Muscle layer of colon (tissue), 2 donors: Measurements from ENCODE around the gene CDKAL1.

Experiments
- H3K27ac ChIP-seq: one replicate; pipeline ENCODE4 v1.7.0; 2013; ENCODE audit warnings: low read depth, mild to moderate bottlenecking, low read length, moderate library complexity
- H3K27me3 ChIP-seq, 2 donors: one replicate each; pipeline ENCODE4 v1.7.0; 2013; ENCODE audit warnings: low read length in 2 of 2, mild to moderate bottlenecking in 2 of 2; ENCODE audit not compliant: insufficient read depth in 2 of 2, control insufficient read depth in 1 of 2
- H3K36me3 ChIP-seq: one replicate; pipeline ENCODE4 v1.7.0; 2013; ENCODE audit warnings: mild to moderate bottlenecking, low read length; ENCODE audit not compliant: insufficient read depth
- H3K4me1 ChIP-seq: one replicate; pipeline ENCODE4 v1.7.0; 2013; ENCODE audit warnings: mild to moderate bottlenecking, low read length; ENCODE audit not compliant: insufficient read depth
- H3K4me3 ChIP-seq, 2 donors: one replicate each; pipeline ENCODE4 v1.7.0; 2013; ENCODE audit warnings: low read length in 2 of 2, low read depth in 1 of 2, mild to moderate bottlenecking in 1 of 2, moderate library complexity in 1 of 2
- H3K9ac ChIP-seq: one replicate; pipeline ENCODE4 v1.7.0; 2013; ENCODE audit warnings: low read length
- H3K9me3 ChIP-seq: one replicate; pipeline ENCODE4 v1.7.0; 2013; ENCODE audit warnings: mild to moderate bottlenecking, low read length
- donor health status: abdominal sarcoma.
- donor health status: Adenocarcinoma of cecum.

CDKAL1 gene

GRCh38 chr6:21163838-21164180 lies 629.6 kb downstream of the CDKAL1 start:
- H3K27me3 ChIP-seq, result no peaks in the 10 kb centered on the region
- H3K27ac ChIP-seq, result no peak overlapping the region
- H3K4me1 ChIP-seq, result no peaks in the 10 kb centered on the region
- H3K4me3 ChIP-seq, result no peak overlapping the region
- no peak overlapping the region for H3K9ac ChIP-seq
- no peaks in the 10 kb centered on the region for H3K9me3 ChIP-seq
- no peaks in the 10 kb centered on the region for H3K36me3 ChIP-seq

GRCh38 chr6:21164768-21165326 lies 630.6 kb downstream of the CDKAL1 start:
- Histone ChIP-seq H3K4me1 (no peaks in the 10 kb centered on the region), H3K27me3 (no peaks in the 10 kb centered on the region), H3K36me3 (no peaks in the 10 kb centered on the region), H3K27ac (no peak overlapping the region), H3K9me3 (no peaks in the 10 kb centered on the region), H3K4me3 (no peak overlapping the region), H3K9ac (no peak overlapping the region)

- H3K4me1 ChIP-seq, result no peaks in the 10 kb centered on the region
- no peak overlapping the region for H3K9ac ChIP-seq
- no peak overlapping the region for H3K27ac ChIP-seq
- H3K27me3 ChIP-seq, result no peaks in the 10 kb centered on the region
- H3K36me3 ChIP-seq, result no peaks in the 10 kb centered on the region
- no peaks in the 10 kb centered on the region for H3K9me3 ChIP-seq
- no peak overlapping the region for H3K4me3 ChIP-seq
Observed at GRCh38 chr6:21166754-21167153, 632.5 kb downstream of the CDKAL1 start.

GRCh38 chr6:21167790-21168189 lies 633.5 kb downstream of the CDKAL1 start:
- H3K4me1 ChIP-seq, result no peaks in the 10 kb centered on the region
- no peaks in the 10 kb centered on the region for H3K27me3 ChIP-seq
- no peak overlapping the region for H3K4me3 ChIP-seq
- no peaks in the 10 kb centered on the region for H3K36me3 ChIP-seq
- H3K9me3 ChIP-seq, result no peaks in the 10 kb centered on the region
- H3K27ac ChIP-seq, result no peak overlapping the region
- H3K9ac ChIP-seq, result no peak overlapping the region

- no peaks in the 10 kb centered on the region for H3K9me3 ChIP-seq
- no peak overlapping the region for H3K27ac ChIP-seq
- no peak overlapping the region for H3K9ac ChIP-seq
- no peaks in the 10 kb centered on the region for H3K4me1 ChIP-seq
- H3K4me3 ChIP-seq, result no peak overlapping the region
- H3K27me3 ChIP-seq, result no peaks in the 10 kb centered on the region
- H3K36me3 ChIP-seq, result no peaks in the 10 kb centered on the region
Observed at GRCh38 chr6:21171801-21172200, 637.5 kb downstream of the CDKAL1 start.

GRCh38 chr6:21173031-21173430 lies 638.8 kb downstream of the CDKAL1 start:
- Histone ChIP-seq H3K36me3 (no peaks in the 10 kb centered on the region), H3K27ac (no peak overlapping the region), H3K9ac (no peak overlapping the region)

GRCh38 chr6:21173678-21174077 lies 639.4 kb downstream of the CDKAL1 start:
- H3K9ac ChIP-seq, result no peak overlapping the region
- no peaks in the 10 kb centered on the region for H3K36me3 ChIP-seq
- H3K4me1 ChIP-seq, result no peaks in the 10 kb centered on the region
- H3K27ac ChIP-seq, result no peak overlapping the region
- no peaks in the 10 kb centered on the region for H3K27me3 ChIP-seq
- no peak overlapping the region for H3K4me3 ChIP-seq
- H3K9me3 ChIP-seq, result no peaks in the 10 kb centered on the region

More at GRCh38 chr6:21173031-21173430, 638.8 kb downstream of the CDKAL1 start:
- Histone ChIP-seq H3K4me1 (no peaks in the 10 kb centered on the region), H3K27me3 (no peaks in the 10 kb centered on the region), H3K4me3 (no peak overlapping the region), H3K9me3 (no peaks in the 10 kb centered on the region)

GRCh38 chr6:21176197-21176596 lies 641.9 kb downstream of the CDKAL1 start:
- no peaks in the 10 kb centered on the region for H3K36me3 ChIP-seq
- H3K9ac ChIP-seq, result no peak overlapping the region
- no peaks in the 10 kb centered on the region for H3K4me1 ChIP-seq
- no peak overlapping the region for H3K4me3 ChIP-seq
- no peaks in the 10 kb centered on the region for H3K27me3 ChIP-seq
- H3K27ac ChIP-seq, result no peak overlapping the region
- no peaks in the 10 kb centered on the region for H3K9me3 ChIP-seq

GRCh38 chr6:21180155-21180554 lies 645.9 kb downstream of the CDKAL1 start:
- Histone ChIP-seq H3K27ac (no peak overlapping the region), H3K9ac (no peak overlapping the region), H3K4me1 (no peaks in the 10 kb centered on the region), H3K9me3 (no peaks in the 10 kb centered on the region), H3K4me3 (no peak overlapping the region), H3K27me3 (no peaks in the 10 kb centered on the region), H3K36me3 (no peaks in the 10 kb centered on the region)

- Histone ChIP-seq H3K27me3 (no peaks in the 10 kb centered on the region), H3K36me3 (no peaks in the 10 kb centered on the region), H3K9me3 (no peaks in the 10 kb centered on the region), H3K27ac (no peak overlapping the region), H3K9ac (no peak overlapping the region), H3K4me3 (no peak overlapping the region), H3K4me1 (no peaks in the 10 kb centered on the region)
Observed at GRCh38 chr6:21180800-21181337, 646.6 kb downstream of the CDKAL1 start.

GRCh38 chr6:21181866-21182265 lies 647.6 kb downstream of the CDKAL1 start:
- Histone ChIP-seq H3K4me1 (no peaks in the 10 kb centered on the region), H3K9ac (no peak overlapping the region), H3K27me3 (no peaks in the 10 kb centered on the region), H3K36me3 (no peaks in the 10 kb centered on the region), H3K9me3 (no peaks in the 10 kb centered on the region), H3K4me3 (no peak overlapping the region), H3K27ac (no peak overlapping the region)

- Histone ChIP-seq H3K9ac (no peak overlapping the region), H3K27ac (no peak overlapping the region)
Observed at GRCh38 chr6:21182589-21182988, 648.3 kb downstream of the CDKAL1 start.

More at GRCh38 chr6:21182589-21182988, 648.3 kb downstream of the CDKAL1 start:
- Histone ChIP-seq H3K27me3 (no peaks in the 10 kb centered on the region), H3K4me3 (no peak overlapping the region), H3K9me3 (no peaks in the 10 kb centered on the region), H3K4me1 (no peaks in the 10 kb centered on the region), H3K36me3 (no peaks in the 10 kb centered on the region)
